C4-2B (cell line): ENCODE measurements around the gene SLC44A5.

Source experiments
- CTCF ChIP-seq: fragments of 450-650 bp; conservative IDR thresholded peaks from 2 replicates; pipeline ENCODE4 v1.5.1; 2017; ENCODE audit warnings: mild to moderate bottlenecking
- ZFX ChIP-seq: fragments of 450-650 bp; IDR thresholded peaks from 2 replicates; pipeline ENCODE4 v1.6.1; 2017

GRCh38 chr1:75640137-75640536, 29.2 kb upstream of the SLC44A5 start:
- TF ChIP-seq CTCF (no peak), ZFX (no peak)
